GM13977 (cell line): ENCODE results near the gene RBM38.

Experiments used
- DNase-seq: peaks from one replicate; pipeline ENCODE4 v3.0.0; 2012; ENCODE audit warnings: low spot score
- CTCF ChIP-seq: IDR thresholded peaks from 2 replicates; pipeline ENCODE4 v1.5.1; 2012; ENCODE audit warnings: mild to moderate bottlenecking, control low read depth; ENCODE audit not compliant: insufficient read depth; ENCODE audit errors: extremely low read depth, missing control alignments
- in situ Hi-C: fragments of 300-500 bp; cut with MboI; formaldehyde crosslinking; loops from one replicate; pipeline ENCODE4 v1.12.0; 2022; ENCODE audit warnings: low sequenced_read_pairs, low pct_unique_long_range_greater_than_20kb, mixed read lengths, inconsistent platforms; ENCODE audit not compliant: unreplicated experiment

The RBM38 gene

DNA sequence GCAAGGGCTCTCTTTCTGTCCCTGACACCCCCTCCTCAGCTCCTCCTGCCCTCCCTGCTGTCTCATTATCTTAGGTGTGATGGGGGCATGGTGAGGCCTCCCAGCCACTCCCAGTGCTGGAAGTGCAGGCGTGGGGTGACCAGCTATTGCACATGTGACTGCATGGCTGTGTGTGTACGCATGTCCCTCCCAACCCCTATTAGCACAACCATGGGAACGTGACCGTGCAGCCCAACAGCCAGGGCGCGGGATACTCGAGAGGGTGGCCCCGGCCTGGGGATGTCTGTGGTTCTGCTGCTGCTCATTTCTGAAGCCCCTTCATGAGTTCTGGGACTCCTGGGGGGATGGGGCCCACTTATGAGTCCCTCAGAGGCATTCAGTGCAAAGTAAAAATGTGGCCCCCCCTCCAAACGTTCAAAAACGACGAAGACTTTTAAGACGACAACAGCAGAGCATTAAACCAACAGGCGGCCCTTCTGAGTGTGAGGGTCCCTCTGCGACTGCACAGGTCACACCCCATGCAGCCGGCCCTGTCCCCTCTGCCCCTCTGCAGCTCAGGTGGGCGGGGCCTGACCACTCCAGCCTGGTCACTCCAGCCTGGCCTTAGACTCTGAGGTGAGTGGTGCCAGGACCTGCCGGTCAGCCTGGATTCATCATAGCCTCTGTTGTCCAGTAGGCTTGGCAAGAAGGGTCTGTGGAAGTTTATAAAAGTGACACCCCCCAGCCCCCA, 51.1 kb downstream of the RBM38 start:
- TF ChIP-seq CTCF = no peak
- DNase-seq = no peak
- in situ Hi-C loops = no loop called here

GRCh38 chr20:57442888-57443239, 51.7 kb downstream of the RBM38 start:
- in situ Hi-C loops = no loop called here
- TF ChIP-seq CTCF = no peak
- DNase-seq = no peak

DNA sequence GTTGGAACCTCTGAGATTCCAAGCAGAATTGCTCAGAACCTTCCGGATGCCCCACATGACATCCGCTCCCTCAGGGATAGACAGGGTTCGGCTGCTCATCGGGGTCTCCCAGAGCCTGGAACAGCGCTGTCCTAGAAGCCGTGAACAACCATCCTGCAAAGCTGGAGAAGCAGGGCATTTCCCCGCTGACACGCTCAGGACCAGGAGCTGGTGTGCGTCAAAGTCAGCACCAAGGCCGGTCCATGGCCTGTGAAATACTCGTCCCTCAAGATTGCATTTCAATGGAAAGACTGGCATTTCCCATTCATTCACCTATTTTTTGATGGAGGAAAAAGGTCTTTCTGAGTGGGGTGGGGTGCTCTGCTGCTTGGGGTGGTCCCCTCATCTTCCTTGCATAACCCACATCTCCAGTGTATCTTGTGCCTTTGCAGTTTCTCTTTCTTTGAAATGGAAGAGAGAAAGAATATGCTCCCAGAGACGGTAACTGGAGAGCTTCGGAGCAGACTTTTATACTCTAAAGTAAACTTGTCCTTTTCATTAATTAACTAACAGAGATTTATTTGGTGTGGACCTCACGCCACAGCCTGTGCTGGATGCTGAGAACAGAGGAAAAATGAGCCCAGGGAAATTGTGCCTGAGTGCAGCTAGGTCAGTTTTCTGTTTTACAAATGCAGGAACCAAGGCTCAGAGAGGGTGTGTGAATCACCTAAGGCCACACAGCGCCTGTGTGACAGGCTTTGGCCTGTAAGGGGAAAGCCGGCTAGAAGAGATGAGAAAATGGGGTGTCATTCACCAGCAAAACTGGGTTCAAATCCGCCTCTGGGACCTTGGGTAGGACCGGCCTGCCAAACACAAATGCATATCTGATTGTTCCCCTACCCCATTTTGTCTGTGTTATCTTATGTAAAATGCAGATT, 52.4 kb downstream of the RBM38 start:
- in situ Hi-C loops = no loop called here
- no peak for TF ChIP-seq CTCF

GRCh38 chr20:57444394-57445048, 53.3 kb downstream of the RBM38 start:
- no peak for TF ChIP-seq CTCF
- in situ Hi-C loops = no loop called here
- DNase-seq = no peak

More for the DNA sequence above, 52.4 kb downstream of the RBM38 start:
- no peak for DNase-seq

DNA sequence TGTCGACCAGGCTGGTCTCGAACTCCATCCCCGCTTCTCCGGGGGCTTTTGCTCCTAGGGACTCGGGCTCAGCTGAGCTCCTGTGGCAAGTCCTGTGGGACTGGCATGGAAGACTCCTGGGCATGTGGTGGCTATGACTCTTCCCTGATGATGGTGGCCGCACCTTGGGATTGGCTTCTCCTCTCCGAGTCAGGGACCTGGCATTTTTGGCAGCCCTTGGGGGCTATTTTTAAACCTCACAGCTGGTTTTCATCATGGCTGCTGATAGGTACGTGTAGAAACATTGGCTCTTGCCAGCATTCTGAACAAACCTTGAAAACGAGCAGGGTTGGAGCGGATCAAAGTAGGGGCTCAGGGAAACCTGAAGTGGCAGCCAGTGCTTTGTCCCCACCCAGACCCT, 54.1 kb downstream of the RBM38 start:
- DNase-seq = no peak
- in situ Hi-C loops = no loop called here
- TF ChIP-seq CTCF = no peak

DNA sequence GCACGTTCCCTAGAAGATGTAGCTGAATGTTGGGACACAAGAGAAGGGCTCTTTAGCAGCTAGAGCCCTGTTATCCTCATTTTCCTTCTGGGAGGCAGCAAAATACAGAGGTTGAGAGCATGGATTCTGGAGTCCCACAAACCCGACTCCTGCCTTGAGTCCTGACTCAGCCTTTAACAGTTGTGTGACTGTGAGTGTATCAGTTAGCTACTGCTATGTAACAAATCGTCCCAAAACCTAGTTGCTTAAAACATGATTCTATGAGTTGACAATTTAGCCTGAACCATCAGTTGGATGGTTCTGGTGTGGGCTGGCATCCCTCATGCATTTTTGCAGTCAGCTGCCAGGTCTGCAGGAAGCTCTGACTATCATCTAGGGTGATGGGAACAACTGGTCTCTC, 54.6 kb downstream of the RBM38 start:
- no peak for TF ChIP-seq CTCF
- in situ Hi-C loops = no loop called here
- DNase-seq = no peak
